COLO668 (cell line): ENCODE results near the gene BNIP3.

Experiments used
- DNase-seq: peaks from one replicate; lab custom pipeline; 2025; ENCODE audit not compliant: unreplicated experiment; lab: John Stamatoyannopoulos, UW

BNIP3 gene

GRCh38 chr10:131978851-131979250 is 2.9 kb downstream of the BNIP3 start:
- no peak for DNase-seq

- DNase-seq: no peak
Measured at GRCh38 chr10:131978366-131978765, 3.4 kb downstream of the BNIP3 start.

GRCh38 chr10:131977323-131978096 is 4.2 kb downstream of the BNIP3 start:
- DNase-seq: no peak

GRCh38 chr10:131975796-131976195 is 5.9 kb downstream of the BNIP3 start:
- no peak for DNase-seq

GRCh38 chr10:131975003-131975402 is 6.7 kb downstream of the BNIP3 start:
- DNase-seq: no peak

- no peak for DNase-seq
Measured at GRCh38 chr10:131974034-131974817, 7.5 kb downstream of the BNIP3 start.

- DNase-seq: no peak
Measured at GRCh38 chr10:131973160-131973951, 8.4 kb downstream of the BNIP3 start.

- DNase-seq: no peak
Measured at GRCh38 chr10:131972474-131973071, 9.2 kb downstream of the BNIP3 start.

- DNase-seq: no peak
Measured at GRCh38 chr10:131971591-131971990, 10.1 kb downstream of the BNIP3 start.

GRCh38 chr10:131970946-131971345 is 10.8 kb downstream of the BNIP3 start:
- no peak for DNase-seq

- DNase-seq: no peak
Measured at GRCh38 chr10:131968949-131969348, 12.8 kb downstream of the BNIP3 start.

- DNase-seq: no peak
Measured at GRCh38 chr10:131964298-131964697, 17.4 kb downstream of the BNIP3 start.

- no peak for DNase-seq
Measured at GRCh38 chr10:131963811-131964210, 17.9 kb downstream of the BNIP3 start.

- no peak for DNase-seq
Measured at GRCh38 chr10:131963350-131963749, 18.4 kb downstream of the BNIP3 start.

GRCh38 chr10:131961777-131962662 is 19.7 kb downstream of the BNIP3 start:
- DNase-seq: no peak

- no peak for DNase-seq
Measured at GRCh38 chr10:131961047-131961776, 20.5 kb downstream of the BNIP3 start.

- no peak for DNase-seq
Measured at GRCh38 chr10:131960631-131961046, 21.1 kb downstream of the BNIP3 start.

- DNase-seq: no peak
Measured at GRCh38 chr10:131959841-131960240, 21.9 kb downstream of the BNIP3 start.

- DNase-seq: no peak
Measured at GRCh38 chr10:131955591-131956340, 26.0 kb downstream of the BNIP3 start.
